ENCODE data around the gene LRRC63. TPM values are rescaled to one million over a fixed set of nuclear protein-coding genes. Genes with fewer than 3 reads are reported as not detected.

Gene LRRC63
- total and polyA plus RNA-seq, 2 of the 4 experiments (the other 2 are of a cell fraction), result not detected

GRCh38 chr13:46288570-46289259 is 77.0 kb downstream of the LRRC63 start:
- no peak overlapping the region for H3K23ac ChIP-seq (ENCODE audit: low read depth, low read length)
- H3K4me3 ChIP-seq (ENCODE audit: insufficient read depth, low read depth, low read length), result no peak overlapping the region
- in situ Hi-C loops (cut with MboI; ENCODE audit: low sequenced_read_pairs), result no loop called here
- no peak overlapping the region for H4K8ac ChIP-seq (ENCODE audit: low read depth in 2 of 2, low read length in 2 of 2)
- no peaks in the 10 kb centered on the region for H3K36me3 ChIP-seq (ENCODE audit: control insufficient read depth, insufficient read depth, low read length)
- H2BK120ac ChIP-seq (ENCODE audit: low read depth, low read length), result no peak overlapping the region
- no TSS peak for BruUV-seq (replicated peaks)
- DNase-seq (peak; percentile 22), ATAC-seq (ENCODE audit: low read depth) (no peak)
- H4K5ac ChIP-seq (ENCODE audit: low read depth, low read length), result no peak overlapping the region
- H2AK9ac ChIP-seq (replicated peaks; ENCODE audit: low read depth, low read length, poor library complexity), result no peak overlapping the region
- WGBS, 2 experiments (ENCODE audit: extremely low coverage in 2 of 2, insufficient read length in 1 of 2), result no CpG with 5 or more reads among the region's 5 CpGs
- H2AFZ ChIP-seq (replicated peaks; ENCODE audit: low read length, poor library complexity), result no peak overlapping the region
- no peak overlapping the region for H2BK5ac ChIP-seq (ENCODE audit: low read depth, low read length, poor library complexity, severe bottlenecking)
- POLR2A ChIA-PET (ENCODE audit: unreplicated experiment), result no interaction called here
- no peaks in the 10 kb centered on the region for H3K9me3 ChIP-seq (ENCODE audit: control insufficient read depth, insufficient read depth, low read length)
- no peaks in the 10 kb centered on the region for H3K4me1 ChIP-seq (ENCODE audit: control insufficient read depth, insufficient read depth, low read length)
- H4K91ac ChIP-seq (ENCODE audit: insufficient read depth, low read depth, low read length), result no peak overlapping the region
- no peak overlapping the region for H3K14ac ChIP-seq (replicated peaks; ENCODE audit: low read depth, low read length)
- TF ChIP-seq ELK1 (IDR thresholded peaks at IDR 0.05; ENCODE audit: borderline replicate concordance, low read depth, low read length) (no peak), NFE2L2 (IDR thresholded peaks at IDR 0.05; ENCODE audit: low read depth, low read length) (no peak), MAFK (IDR thresholded peaks at IDR 0.05; ENCODE audit: low read depth, low read length) (no peak), RAD21 (IDR thresholded peaks at IDR 0.05; ENCODE audit: low read length) (peak; percentile 22; the same call in 1 of the 2 replicates), CEBPB (IDR thresholded peaks at IDR 0.05; ENCODE audit: low read depth, low read length) (no peak), RFX5 (IDR thresholded peaks at IDR 0.05; ENCODE audit: low read depth, low read length) (no peak), CTCF (conservative IDR thresholded peaks at IDR 0.05; ENCODE audit: low read depth, low read length) (peak; percentile 50), FOS (IDR thresholded peaks at IDR 0.05; ENCODE audit: low read depth, low read length) (no peak), CHD1 (IDR thresholded peaks at IDR 0.05; ENCODE audit: low read depth, low read length) (no peak), POLR2A (IDR thresholded peaks at IDR 0.05; ENCODE audit: low read depth, low read length) (no peak)
- no peak overlapping the region for H3K56ac ChIP-seq (ENCODE audit: extremely low read depth, insufficient read depth, low read length)
- H2BK15ac ChIP-seq (ENCODE audit: low read depth, low read length), result no peak overlapping the region
- no peak overlapping the region for H3K27ac ChIP-seq (ENCODE audit: insufficient read depth, low read length)
- H3K27me3 ChIP-seq (ENCODE audit: control insufficient read depth, insufficient read depth, low read length), result peaks cover 2% of the 10 kb centered on the region; the same call in 1 of the 2 replicates
- CTCF ChIA-PET, result no interaction called here
- H3K4ac ChIP-seq (ENCODE audit: low read depth, low read length), result no peak overlapping the region
- intact Hi-C loops (cut with micrococcal nuclease), result no loop called here
- H2AK5ac ChIP-seq (ENCODE audit: low read depth, low read length), result no peak overlapping the region
- H3K18ac ChIP-seq (ENCODE audit: low read depth, low read length), result no peak overlapping the region
- no peaks in the 10 kb centered on the region for H3K9me1 ChIP-seq (ENCODE audit: insufficient read depth, low read length)
- no peak overlapping the region for H2BK20ac ChIP-seq (ENCODE audit: low read depth, low read length)
- H3K4me2 ChIP-seq (ENCODE audit: low read depth, low read length), result no peak overlapping the region
- no peaks in the 10 kb centered on the region for H4K20me1 ChIP-seq (ENCODE audit: insufficient read depth, low read length)
- no peaks in the 10 kb centered on the region for H3K79me1 ChIP-seq (ENCODE audit: low read depth in 1 of 2, low read length in 2 of 2)
- no peak overlapping the region for H3K9ac ChIP-seq (ENCODE audit: low read depth, low read length)
- dilution Hi-C loops (cut with HindIII; ENCODE audit: low sequenced_read_pairs, unreplicated experiment), result no loop called here
